Astrocyte of the cerebellum (primary cell): ENCODE data around the gene FIGN.

Experiments used
- DNase-seq: peaks from one replicate; pipeline ENCODE4 v3.0.0-alpha.2; 2011; ENCODE audit warnings: low read depth
- H3K4me3 ChIP-seq: 2 replicates; pipeline ENCODE4 v1.5.1; 2011; ENCODE audit warnings: mild to moderate bottlenecking, low read depth, low read length, moderate library complexity
- in situ Hi-C: cut with HindIII; loops from 2 replicates; pipeline ENCODE4 v1.10.0; 2017; ENCODE audit warnings: low sequenced_read_pairs
- TF ChIP-seq, protein P1 (sequence below): IDR thresholded peaks from 2 replicates; pipeline ENCODE4 v1.5.1; 2012; ENCODE audit warnings: low read length, low read depth, moderate library complexity, mild to moderate bottlenecking; ENCODE audit errors: missing control alignments

Gene FIGN

DNA sequence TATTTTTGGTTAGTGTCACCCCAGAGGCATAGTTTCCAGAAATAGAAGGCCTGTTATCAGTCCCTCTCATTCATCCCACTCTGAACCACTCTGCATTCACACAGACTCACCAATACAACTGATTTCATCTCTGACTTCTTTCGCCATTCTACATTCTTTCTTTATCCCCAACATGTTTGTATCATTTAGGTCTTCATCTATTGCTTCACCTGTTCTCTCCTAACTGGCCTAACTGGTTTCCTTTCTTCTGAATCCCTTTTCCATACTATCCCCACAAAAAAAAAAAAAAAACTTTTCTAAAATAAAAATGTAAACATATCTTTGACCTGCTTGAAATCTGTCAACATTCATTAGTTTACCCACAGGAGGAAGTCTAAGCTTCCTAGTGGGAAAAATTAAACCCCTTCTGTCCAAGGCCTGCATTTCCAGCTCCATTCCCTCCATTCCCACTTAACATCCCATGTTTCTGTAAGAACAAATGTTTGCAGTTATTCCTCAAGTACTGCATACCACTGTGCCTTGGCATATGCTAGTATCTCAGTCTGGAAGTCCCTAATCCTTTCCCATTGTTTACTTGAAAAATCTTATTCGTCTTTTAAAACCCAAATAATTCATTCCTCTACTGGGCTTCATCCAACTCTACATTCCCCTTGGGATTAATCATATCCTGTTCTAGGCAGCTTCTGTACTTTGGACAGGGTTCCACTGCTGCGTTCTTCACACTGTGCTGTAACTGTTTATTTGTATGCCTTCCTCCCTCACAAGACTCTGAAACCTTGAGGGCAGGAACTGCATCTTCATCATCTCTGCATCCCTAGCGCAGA is 68.5 kb downstream of the FIGN start:
- no peak overlapping the region for H3K4me3 ChIP-seq
- TF ChIP-seq, protein P1, sequence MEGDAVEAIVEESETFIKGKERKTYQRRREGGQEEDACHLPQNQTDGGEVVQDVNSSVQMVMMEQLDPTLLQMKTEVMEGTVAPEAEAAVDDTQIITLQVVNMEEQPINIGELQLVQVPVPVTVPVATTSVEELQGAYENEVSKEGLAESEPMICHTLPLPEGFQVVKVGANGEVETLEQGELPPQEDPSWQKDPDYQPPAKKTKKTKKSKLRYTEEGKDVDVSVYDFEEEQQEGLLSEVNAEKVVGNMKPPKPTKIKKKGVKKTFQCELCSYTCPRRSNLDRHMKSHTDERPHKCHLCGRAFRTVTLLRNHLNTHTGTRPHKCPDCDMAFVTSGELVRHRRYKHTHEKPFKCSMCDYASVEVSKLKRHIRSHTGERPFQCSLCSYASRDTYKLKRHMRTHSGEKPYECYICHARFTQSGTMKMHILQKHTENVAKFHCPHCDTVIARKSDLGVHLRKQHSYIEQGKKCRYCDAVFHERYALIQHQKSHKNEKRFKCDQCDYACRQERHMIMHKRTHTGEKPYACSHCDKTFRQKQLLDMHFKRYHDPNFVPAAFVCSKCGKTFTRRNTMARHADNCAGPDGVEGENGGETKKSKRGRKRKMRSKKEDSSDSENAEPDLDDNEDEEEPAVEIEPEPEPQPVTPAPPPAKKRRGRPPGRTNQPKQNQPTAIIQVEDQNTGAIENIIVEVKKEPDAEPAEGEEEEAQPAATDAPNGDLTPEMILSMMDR: no peak
- in situ Hi-C loops: no loop called here
- peak; percentile 92 for DNase-seq

DNA sequence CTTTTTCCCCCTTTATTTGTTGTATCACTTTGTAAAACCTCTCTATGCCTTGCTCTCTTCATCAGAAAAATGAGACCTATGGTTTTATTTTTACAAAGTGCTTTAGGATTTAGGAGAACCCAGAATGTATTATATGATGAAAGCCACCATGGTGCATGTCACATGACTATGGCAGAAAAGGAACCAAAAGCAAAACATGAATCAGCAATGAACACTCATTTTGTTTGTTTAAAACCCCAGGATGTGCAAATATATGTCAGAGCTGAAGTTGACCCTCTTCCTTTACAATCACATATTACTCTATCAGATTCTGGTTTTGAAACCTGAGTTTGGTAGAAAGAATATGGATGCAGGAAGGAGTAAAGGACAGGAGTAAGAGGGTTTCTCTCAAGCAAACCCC is 70.0 kb downstream of the FIGN start:
- TF ChIP-seq, protein P1: no peak
- DNase-seq: no peak
- no peak overlapping the region for H3K4me3 ChIP-seq
- in situ Hi-C loops: no loop called here

DNA sequence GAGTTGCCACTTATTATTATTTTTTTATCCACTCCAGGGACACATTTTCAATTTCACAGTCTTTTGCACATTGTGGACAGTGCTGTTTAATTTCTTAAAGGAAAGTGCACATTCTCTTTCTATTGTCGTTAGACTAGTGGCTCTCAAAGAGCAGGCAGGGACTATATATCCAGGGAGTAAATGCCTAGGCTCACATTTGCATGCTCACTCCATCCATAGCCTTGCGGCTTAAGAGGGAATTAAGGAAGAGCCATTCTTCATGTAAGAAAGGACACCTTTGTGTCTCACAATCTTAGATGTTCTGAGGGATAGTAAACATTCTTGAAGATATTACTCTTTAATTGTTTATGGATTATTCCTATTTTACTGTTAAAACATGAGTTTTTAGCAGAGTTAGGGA is 70.8 kb downstream of the FIGN start:
- H3K4me3 ChIP-seq: no peak overlapping the region
- in situ Hi-C loops: no loop called here
- DNase-seq: no peak
- TF ChIP-seq, protein P1: no peak

DNA sequence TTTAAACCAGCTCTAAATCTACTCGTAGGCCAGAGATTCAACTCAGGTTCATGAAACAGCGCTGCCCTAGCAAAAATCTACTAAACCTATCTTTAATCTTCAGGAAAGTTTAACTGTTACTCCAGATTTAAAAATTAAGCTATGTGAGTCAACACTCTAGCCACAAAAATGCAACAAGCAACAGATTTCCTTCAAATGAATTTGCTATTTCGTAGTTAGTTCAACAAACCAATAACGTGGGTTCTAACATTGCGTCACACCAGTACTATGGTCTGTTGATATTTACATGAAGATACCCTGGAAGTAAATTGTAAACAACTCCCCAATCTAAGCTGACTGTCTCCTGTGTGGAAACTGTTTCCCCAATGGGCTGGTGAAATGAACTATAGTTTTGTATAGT is 71.2 kb downstream of the FIGN start:
- in situ Hi-C loops: no loop called here

DNA sequence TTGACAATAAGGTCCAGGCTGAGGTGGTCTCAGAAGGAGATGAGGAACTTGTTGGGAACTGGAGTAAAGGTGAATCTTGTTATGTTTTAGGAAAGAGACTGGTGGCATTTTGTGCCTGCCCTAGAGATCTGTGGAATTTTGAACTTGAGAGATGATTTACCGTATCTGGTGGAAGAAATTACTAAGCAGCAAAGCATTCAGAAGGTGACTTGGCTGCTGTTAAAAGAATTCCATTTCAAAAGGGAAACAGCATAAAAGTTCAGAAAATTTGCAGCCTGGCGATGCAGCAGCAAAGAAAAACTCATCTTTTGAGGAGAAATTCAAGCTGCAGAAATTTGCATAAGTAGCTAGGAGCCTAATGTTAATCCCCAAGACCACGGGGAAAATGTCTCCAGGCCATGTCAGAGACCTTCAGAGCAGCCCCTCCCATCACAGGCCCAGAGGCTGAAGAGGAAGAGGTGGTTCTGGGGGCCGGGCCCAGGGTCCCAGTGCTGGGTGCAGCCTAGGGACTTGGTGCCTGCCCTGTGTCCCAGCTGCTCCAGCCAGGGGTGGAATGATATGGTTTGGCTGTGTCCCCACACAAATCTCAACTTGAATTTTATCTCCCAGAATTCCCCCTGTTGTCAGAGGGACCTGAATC is 73.5 kb downstream of the FIGN start:
- in situ Hi-C loops: no loop called here
- no peak for DNase-seq
- TF ChIP-seq, protein P1: no peak
- H3K4me3 ChIP-seq: no peak overlapping the region

More for the DNA sequence above, 71.2 kb downstream of the FIGN start:
- no peak overlapping the region for H3K4me3 ChIP-seq
- no peak for DNase-seq
- TF ChIP-seq, protein P1: no peak

DNA sequence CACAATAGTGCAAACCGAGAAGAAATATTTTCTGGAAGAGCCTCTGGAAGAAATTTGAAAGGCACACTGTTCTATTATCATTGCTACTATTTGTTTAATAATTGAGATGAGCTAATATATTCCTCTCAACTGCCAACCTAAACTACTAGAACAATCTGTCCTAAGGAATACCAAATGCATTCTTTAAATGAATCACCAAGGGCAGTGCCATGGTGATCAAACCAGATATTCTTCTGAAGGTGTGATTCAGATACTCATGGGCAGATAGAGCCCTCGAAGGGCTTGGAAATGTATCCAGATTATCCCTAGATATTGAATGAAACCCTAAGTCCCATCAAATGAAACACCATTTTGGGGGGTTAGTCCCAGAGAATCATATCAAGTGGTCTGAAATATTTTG is 76.6 kb downstream of the FIGN start:
- no peak for DNase-seq
- TF ChIP-seq, protein P1: no peak
- in situ Hi-C loops: no loop called here
- no peak overlapping the region for H3K4me3 ChIP-seq
